ENCODE measurements around the gene SLC9C1.

The SLC9C1 gene

GRCh38 chr3:112321867-112322652, 28.0 kb upstream of the SLC9C1 start:
- TF ChIP-seq EZH2phosphoT487 (IDR thresholded peaks at IDR 0.05; ENCODE audit: borderline replicate concordance, low read length), result no peak
- no peak for TF ChIP-seq CTCF (IDR thresholded peaks at IDR 0.05; ENCODE audit: low read depth, low read length, poor library complexity, severe bottlenecking)
- Histone ChIP-seq H3K9me3 (ENCODE audit: control insufficient read depth, insufficient read depth, low read length) (no peaks in the 10 kb centered on the region), H4K20me1 (ENCODE audit: control insufficient read depth, insufficient read depth, low read depth, low read length) (no peaks in the 10 kb centered on the region), H3K4me3 (ENCODE audit: low read length) (no peak overlapping the region), H3K36me3 (ENCODE audit: control insufficient read depth, low read length) (no peaks in the 10 kb centered on the region), H3K4me1 (ENCODE audit: control insufficient read depth, low read length) (peaks cover 14% of the 10 kb centered on the region), H3K4me2 (ENCODE audit: low read length) (no peak overlapping the region), H3K79me2 (ENCODE audit: control insufficient read depth, low read length) (no peaks in the 10 kb centered on the region), H3K27me3 (ENCODE audit: control insufficient read depth, low read length) (no peaks in the 10 kb centered on the region), H3K9me2 (replicated peaks; ENCODE audit: control insufficient read depth, low read length) (no peaks in the 10 kb centered on the region), H3F3A (ENCODE audit: control insufficient read depth, insufficient read depth) (0 out of 2 replicates have a peak, but pooled peaks cover 2% of the 10 kb centered on the region), H3K27ac (ENCODE audit: low read depth, low read length) (no peak overlapping the region)

GRCh38 chr3:112320691-112321090, 26.7 kb upstream of the SLC9C1 start:
- H3K4me3 ChIP-seq (ENCODE audit: low read length), result no peak overlapping the region
- no peak overlapping the region for H3K4me2 ChIP-seq (ENCODE audit: low read length)
- peaks cover 6% of the 10 kb centered on the region; the same call in 1 of the 2 replicates for H3K9me3 ChIP-seq (ENCODE audit: control insufficient read depth, insufficient read depth, low read length)
- no peaks in the 10 kb centered on the region for H3K9me2 ChIP-seq (replicated peaks; ENCODE audit: control insufficient read depth, low read length)
- H3K79me2 ChIP-seq (ENCODE audit: control insufficient read depth, low read length), result no peaks in the 10 kb centered on the region
- no peaks in the 10 kb centered on the region for H3K27me3 ChIP-seq (ENCODE audit: control insufficient read depth, low read length)
- TF ChIP-seq CTCF (IDR thresholded peaks at IDR 0.05; ENCODE audit: low read depth, low read length, poor library complexity, severe bottlenecking) (no peak), EZH2phosphoT487 (IDR thresholded peaks at IDR 0.05; ENCODE audit: borderline replicate concordance, low read length) (no peak)
- no peaks in the 10 kb centered on the region for H4K20me1 ChIP-seq (ENCODE audit: control insufficient read depth, insufficient read depth, low read depth, low read length)
- H3K36me3 ChIP-seq (ENCODE audit: control insufficient read depth, low read length), result no peaks in the 10 kb centered on the region
- no peaks in the 10 kb centered on the region for H3F3A ChIP-seq (ENCODE audit: control insufficient read depth, insufficient read depth)
- no peak overlapping the region for H3K27ac ChIP-seq (ENCODE audit: low read depth, low read length)
- peaks cover 7% of the 10 kb centered on the region for H3K4me1 ChIP-seq (ENCODE audit: control insufficient read depth, low read length)

GRCh38 chr3:112319516-112320276, 25.7 kb upstream of the SLC9C1 start:
- no peaks in the 10 kb centered on the region for H3K36me3 ChIP-seq (ENCODE audit: control insufficient read depth, low read length)
- peaks cover 12% of the 10 kb centered on the region for H3K4me1 ChIP-seq (ENCODE audit: control insufficient read depth, low read length)
- H3K4me2 ChIP-seq (ENCODE audit: low read length), result no peak overlapping the region
- TF ChIP-seq EZH2phosphoT487 (IDR thresholded peaks at IDR 0.05; ENCODE audit: borderline replicate concordance, low read length), result no peak
- TF ChIP-seq CTCF (IDR thresholded peaks at IDR 0.05; ENCODE audit: low read depth, low read length, poor library complexity, severe bottlenecking), result no peak
- no peaks in the 10 kb centered on the region for H3F3A ChIP-seq (ENCODE audit: control insufficient read depth, insufficient read depth)
- no peaks in the 10 kb centered on the region for H3K27me3 ChIP-seq (ENCODE audit: control insufficient read depth, low read length)
- H3K4me3 ChIP-seq (ENCODE audit: low read length), result no peak overlapping the region
- no peaks in the 10 kb centered on the region for H3K9me2 ChIP-seq (replicated peaks; ENCODE audit: control insufficient read depth, low read length)
- H3K9me3 ChIP-seq (ENCODE audit: control insufficient read depth, insufficient read depth, low read length), result peaks cover 13% of the 10 kb centered on the region; the same call in 1 of the 2 replicates
- no peaks in the 10 kb centered on the region for H4K20me1 ChIP-seq (ENCODE audit: control insufficient read depth, insufficient read depth, low read depth, low read length)
- no peaks in the 10 kb centered on the region for H3K79me2 ChIP-seq (ENCODE audit: control insufficient read depth, low read length)
- H3K27ac ChIP-seq (ENCODE audit: low read depth, low read length), result no peak overlapping the region

Measured in DOHH2 (cell line).